HFF-Myc (cell line): ENCODE measurements around the gene FGD2.

Source experiments
- DNase-seq: peaks from one replicate; pipeline ENCODE4 v3.0.0-alpha.2; 2011; ENCODE audit warnings: low read depth; ENCODE audit errors: extremely low read depth
- H3K4me3 ChIP-seq: replicated peaks from 2 replicates; pipeline ENCODE4 v1.5.1; 2011; ENCODE audit warnings: low read depth, mild to moderate bottlenecking, control low read depth, low read length
- TF ChIP-seq, protein P1 (sequence below): IDR thresholded peaks from 2 replicates; pipeline ENCODE4 v1.5.1; 2012; ENCODE audit warnings: mild to moderate bottlenecking, low read depth, low read length, control low read depth; ENCODE audit errors: missing control alignments

Gene FGD2

GRCh38 chr6:37006793-37007339 lies 1.4 kb downstream of the FGD2 start:
- no peak for DNase-seq
- H3K4me3 ChIP-seq: no peak overlapping the region

GRCh38 chr6:37007340-37008043 lies 2.0 kb downstream of the FGD2 start:
- no peak for DNase-seq
- H3K4me3 ChIP-seq: no peak overlapping the region
- TF ChIP-seq, protein P1, sequence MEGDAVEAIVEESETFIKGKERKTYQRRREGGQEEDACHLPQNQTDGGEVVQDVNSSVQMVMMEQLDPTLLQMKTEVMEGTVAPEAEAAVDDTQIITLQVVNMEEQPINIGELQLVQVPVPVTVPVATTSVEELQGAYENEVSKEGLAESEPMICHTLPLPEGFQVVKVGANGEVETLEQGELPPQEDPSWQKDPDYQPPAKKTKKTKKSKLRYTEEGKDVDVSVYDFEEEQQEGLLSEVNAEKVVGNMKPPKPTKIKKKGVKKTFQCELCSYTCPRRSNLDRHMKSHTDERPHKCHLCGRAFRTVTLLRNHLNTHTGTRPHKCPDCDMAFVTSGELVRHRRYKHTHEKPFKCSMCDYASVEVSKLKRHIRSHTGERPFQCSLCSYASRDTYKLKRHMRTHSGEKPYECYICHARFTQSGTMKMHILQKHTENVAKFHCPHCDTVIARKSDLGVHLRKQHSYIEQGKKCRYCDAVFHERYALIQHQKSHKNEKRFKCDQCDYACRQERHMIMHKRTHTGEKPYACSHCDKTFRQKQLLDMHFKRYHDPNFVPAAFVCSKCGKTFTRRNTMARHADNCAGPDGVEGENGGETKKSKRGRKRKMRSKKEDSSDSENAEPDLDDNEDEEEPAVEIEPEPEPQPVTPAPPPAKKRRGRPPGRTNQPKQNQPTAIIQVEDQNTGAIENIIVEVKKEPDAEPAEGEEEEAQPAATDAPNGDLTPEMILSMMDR: no peak

More at GRCh38 chr6:37006793-37007339, 1.4 kb downstream of the FGD2 start:
- TF ChIP-seq, protein P1: no peak

- no peak for DNase-seq
These were observed 3.3 kb downstream of the FGD2 start for GRCh38 chr6:37008484-37009465.

GRCh38 chr6:37010402-37010892 lies 5.0 kb downstream of the FGD2 start:
- no peak overlapping the region for H3K4me3 ChIP-seq
- TF ChIP-seq, protein P1: no peak
- DNase-seq: no peak

More at GRCh38 chr6:37008484-37009465, 3.3 kb downstream of the FGD2 start:
- no peak overlapping the region for H3K4me3 ChIP-seq
- TF ChIP-seq, protein P1: no peak

GRCh38 chr6:37011656-37012378 lies 6.4 kb downstream of the FGD2 start:
- DNase-seq: no peak
- no peak overlapping the region for H3K4me3 ChIP-seq
- TF ChIP-seq, protein P1: no peak
